ENCODE data around the gene C18orf32.
"Not testable (repeated sequence)": the region's sequence is repeated elsewhere in the genome, so short reads cannot be mapped to it uniquely, and the experiment has no call there.

C18orf32 gene

GRCh38 chr18:49486953-49487710 lies at the start of gene C18orf32:
Gene C18orf32, minus strand, starts transcription at chr18:49487234. Its CDS starts 3,486 bp downstream, at chr18:49483748.
- DNase-seq (ENCODE audit: low read depth) = peak; percentile 90

DNA sequence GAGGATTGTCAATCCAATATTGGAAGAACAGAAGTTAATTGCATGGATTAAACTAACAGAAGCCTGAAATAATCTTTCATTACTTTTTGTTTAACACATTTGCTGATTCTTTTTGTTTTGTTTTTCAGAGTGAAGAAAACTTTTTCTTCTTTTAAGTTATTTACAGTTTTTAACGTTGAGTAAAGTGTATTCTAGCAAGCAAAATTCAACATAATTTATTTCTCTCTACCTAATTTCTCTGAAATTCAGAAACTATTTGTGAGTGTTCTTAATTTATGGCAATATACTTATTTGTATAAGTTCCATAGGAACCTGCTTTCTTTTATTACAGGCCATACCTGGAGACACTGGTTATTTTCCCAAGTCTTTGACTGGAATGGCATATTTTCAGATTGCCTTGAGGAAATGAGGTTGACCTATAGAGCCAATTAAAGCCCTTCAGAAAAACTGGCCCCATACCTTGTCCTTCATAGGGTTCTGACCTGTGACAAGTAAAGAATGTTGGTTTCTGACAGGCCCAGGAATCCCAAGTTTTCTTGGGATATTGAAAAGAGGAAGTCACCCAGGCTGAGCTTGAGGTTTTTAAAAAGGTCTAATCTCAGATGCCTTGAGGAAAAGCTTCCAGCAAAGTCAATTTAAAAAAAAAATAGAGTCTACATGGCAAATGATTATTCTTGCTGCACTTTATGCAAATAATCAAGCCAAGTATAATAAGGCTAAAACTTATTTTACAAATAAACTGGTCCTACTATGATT lies 48.0 kb upstream of the C18orf32 start:
- no peak for DNase-seq (ENCODE audit: low read depth)

DNA sequence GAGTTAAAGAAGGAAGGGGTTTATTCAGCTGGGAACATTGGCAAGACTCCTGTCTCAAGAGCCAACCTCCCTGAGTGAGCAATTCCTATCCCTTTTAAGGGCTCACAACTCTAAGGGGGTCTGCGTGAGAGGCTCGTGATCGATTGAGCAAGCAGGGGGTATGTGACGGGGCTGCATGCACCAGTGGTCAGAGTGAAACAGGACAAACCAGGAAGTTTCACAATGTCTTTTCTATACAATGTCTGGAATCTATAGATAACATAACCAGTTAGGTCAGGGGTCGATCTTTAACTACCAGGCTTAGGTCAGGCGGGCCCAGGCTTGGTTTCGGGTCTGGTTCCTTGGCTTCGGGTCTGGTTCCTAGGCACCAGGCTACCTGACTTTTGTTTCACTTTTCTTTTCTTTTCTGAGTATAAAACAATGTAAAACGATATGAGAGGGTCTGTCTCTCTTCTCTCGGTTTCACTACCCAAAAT lies 44.7 kb upstream of the C18orf32 start:
- DNase-seq (ENCODE audit: low read depth) = no peak

GRCh38 chr18:49529596-49529995 lies 42.6 kb upstream of the C18orf32 start:
- no peak for DNase-seq (ENCODE audit: low read depth)

DNA sequence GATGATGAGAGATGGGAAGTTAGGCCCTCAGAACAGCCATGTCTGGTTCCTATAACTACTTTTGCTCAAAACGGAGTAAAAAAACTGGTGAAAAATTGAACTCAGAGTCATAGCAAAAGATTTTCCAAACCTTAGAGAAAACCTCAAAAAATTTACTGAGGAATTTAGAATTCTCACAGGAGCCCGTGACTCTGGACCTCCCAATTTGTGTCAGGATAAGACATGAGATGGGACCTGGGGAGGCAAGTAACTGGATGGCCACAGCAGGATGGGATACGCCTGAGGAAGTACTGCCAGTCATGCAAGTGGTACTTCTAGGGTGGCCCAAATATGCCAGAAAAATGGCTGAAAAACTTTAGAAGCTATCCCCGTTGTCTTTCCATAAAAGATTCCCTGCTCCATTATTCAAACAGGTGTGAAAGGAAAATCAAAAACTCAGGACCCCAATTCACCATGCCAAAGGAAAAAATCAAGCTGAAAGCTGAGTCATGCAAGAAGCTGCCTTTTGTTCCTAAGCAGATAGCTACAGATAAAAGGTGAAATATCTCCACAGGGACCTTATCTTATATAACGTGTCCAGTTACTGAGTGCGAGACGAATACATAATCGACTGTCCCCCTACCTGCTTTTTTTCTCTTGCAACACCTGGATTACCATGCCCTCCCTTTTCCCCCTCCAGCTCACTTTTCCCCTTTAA lies 40.7 kb upstream of the C18orf32 start:
- DNase-seq (ENCODE audit: low read depth) = no peak

DNA sequence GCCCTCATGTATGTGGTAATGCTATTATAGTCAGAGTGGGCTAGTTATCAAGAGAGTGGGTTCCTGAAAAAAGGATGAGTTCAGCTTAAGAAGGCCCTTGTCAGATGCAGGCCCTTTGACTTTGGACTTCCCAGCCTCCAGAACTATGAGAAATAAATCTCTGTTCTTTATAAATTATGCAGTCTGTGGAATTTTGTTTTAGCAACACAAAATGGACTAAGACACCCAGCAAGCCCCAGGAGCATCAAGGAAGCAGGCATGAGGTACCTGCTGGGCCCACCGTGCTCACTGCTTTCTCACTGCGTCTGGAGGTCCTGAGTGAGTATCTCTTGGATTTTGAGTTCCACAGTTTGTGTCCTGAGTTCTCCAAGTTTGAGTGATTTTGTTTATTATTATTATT lies 38.9 kb upstream of the C18orf32 start:
- no peak for DNase-seq (ENCODE audit: low read depth)

DNA sequence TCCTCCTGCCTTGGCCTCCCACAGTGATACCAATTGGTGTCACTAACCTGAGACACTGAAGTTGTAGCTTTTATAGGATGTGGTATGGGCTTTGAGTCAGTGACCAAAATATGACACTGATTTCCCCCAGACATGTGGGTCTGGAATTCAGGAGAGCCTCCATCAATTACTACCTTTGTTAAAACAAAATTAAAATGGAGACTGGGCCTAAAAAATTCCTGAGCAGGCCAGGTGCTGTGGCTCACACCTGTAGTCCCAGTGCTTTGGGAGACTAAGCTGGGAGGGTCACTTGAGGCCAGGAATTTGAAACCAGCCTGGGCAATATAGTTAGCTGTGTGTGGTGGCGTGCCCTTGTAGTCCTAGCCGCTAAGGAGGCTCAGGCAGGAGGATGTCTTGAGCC lies 37.9 kb upstream of the C18orf32 start:
- DNase-seq (ENCODE audit: low read depth) = no peak

- DNase-seq (ENCODE audit: low read depth) = no peak
Measured at GRCh38 chr18:49524349-49524748, 37.3 kb upstream of the C18orf32 start.

- not testable (repeated sequence) for DNase-seq (ENCODE audit: low read depth)
Measured at GRCh38 chr18:49523580-49524093, 36.6 kb upstream of the C18orf32 start.

- no peak for DNase-seq (ENCODE audit: low read depth)
Measured at GRCh38 chr18:49521216-49521835, 34.3 kb upstream of the C18orf32 start.

DNA sequence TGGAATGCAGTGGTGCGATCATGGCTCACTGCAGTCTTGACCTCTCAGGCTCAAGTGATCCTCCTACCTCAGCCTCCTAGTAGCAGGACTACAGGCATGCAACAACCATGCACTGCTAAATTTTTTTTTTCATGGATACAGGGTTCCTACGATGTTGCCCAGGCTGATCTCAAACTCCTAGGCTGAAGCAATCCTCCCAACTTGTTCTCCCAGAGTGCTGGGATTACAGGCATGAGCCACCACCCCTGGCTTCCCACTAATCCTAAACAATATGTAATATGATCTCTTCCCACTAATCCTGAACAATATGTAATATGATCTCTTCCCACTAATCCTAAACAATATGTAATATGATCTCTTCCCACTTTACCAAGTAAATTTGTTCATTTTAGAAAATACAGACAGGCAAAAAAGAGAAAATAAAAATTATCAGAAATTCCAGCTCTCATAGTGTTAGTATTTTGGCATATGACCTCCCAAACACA lies 33.7 kb upstream of the C18orf32 start:
- no peak for DNase-seq (ENCODE audit: low read depth)

DNA sequence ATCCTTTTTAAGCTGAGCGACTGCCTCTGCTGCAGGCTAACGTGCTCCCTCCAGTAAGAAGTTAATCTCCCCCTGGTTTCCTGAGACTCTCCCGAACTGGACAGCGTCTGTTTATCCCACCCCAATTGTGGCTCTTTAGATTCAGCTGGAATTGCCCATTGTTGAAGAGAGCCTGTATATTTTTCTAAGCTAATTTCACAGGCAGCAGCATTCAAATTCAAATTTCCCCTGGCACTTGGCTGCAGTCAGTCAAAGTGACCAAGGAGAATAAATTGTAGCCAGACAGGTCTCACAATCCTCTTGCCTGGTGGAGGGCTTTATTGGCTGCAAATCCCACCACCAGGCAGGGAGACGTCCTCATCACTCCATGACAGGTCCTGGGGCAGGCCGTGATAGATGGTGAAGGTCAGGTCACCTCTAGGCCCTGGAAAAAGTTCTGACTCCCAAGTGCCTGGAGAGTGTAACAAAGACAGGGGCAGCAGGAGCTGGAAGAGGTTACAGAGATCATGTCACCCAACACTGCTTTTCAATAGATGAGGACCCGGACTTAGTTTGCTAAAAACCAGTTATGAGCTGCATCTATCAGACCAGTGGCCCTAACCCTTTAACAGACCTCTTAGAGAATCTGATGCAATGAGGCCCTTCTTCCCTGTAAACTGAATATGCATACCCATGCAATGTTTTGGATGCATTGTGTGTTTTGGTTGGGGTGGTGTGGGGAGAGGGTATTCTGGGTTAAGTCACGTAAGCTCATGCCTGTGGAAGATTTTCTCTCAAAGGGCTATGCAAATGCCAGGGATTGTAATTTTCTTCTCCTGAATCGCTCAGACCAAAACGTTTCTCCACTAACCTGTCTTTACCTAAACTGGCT lies 32.3 kb upstream of the C18orf32 start:
- DNase-seq (ENCODE audit: low read depth) = no peak

- DNase-seq (ENCODE audit: low read depth) = no peak
Measured at GRCh38 chr18:49517483-49517882, 30.4 kb upstream of the C18orf32 start.

DNA sequence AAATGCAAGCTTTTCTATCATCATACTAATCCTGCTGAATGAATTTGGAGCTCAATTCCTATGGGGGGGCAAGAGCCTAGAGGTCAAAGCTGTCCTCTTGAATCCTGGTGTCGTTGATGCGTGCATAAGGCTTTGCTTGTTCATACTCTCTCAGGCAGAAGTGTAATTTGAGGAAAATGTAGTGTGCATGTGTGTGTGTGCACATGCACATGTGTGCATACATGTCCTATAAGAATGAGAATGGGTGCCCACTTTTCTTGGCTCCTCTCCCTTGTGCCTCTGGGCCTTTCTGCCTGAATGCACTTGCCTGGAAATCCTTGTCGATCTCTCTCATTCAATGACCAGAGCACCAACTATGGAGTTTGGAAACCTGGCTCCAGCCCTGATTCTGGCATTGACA lies 28.5 kb upstream of the C18orf32 start:
- DNase-seq (ENCODE audit: low read depth) = no peak

DNA sequence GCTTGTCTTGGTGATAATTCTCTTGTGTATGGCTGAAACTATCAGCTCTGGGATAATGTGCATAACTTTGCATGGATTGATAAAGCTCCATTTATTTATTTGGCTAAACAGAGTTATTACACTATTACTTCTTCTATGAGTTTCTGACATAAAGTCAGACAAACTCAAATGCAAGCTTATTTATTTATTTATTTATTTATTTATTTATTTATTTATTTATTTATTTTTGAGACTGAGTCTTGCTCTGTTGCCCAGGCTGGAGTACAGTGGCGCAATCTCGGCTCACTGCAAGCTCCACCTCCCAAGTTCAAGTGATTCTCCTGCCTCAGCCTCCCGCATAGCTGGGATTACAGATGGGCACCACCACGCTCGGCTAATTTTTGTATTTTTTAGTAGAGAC lies 28.0 kb upstream of the C18orf32 start:
- DNase-seq (ENCODE audit: low read depth) = not testable (repeated sequence)

DNA sequence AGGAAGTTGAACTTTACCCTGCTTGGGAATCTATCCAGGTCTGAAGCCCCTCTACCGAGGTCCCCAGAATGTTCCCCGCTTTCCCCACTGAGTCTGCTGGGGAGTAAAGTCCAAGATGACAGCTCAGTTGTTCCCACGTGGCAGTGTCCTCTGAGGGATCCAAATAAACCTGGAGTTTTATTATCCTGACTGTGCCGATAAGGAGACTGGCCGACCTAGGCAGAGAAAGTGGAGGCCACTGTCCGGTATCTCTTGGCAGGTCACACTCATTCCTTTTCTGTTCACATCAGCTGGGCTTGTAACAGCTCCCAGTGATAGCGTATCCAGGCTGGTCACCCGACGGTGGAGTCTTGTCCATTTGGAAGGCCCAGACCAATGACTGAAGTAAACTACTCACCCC lies 27.5 kb upstream of the C18orf32 start:
- DNase-seq (ENCODE audit: low read depth) = no peak

- not testable (repeated sequence) for DNase-seq (ENCODE audit: low read depth)
Measured at GRCh38 chr18:49512876-49513275, 25.8 kb upstream of the C18orf32 start.

- DNase-seq (ENCODE audit: low read depth) = peak; percentile 13
Measured at GRCh38 chr18:49510393-49511115, 23.5 kb upstream of the C18orf32 start.

DNA sequence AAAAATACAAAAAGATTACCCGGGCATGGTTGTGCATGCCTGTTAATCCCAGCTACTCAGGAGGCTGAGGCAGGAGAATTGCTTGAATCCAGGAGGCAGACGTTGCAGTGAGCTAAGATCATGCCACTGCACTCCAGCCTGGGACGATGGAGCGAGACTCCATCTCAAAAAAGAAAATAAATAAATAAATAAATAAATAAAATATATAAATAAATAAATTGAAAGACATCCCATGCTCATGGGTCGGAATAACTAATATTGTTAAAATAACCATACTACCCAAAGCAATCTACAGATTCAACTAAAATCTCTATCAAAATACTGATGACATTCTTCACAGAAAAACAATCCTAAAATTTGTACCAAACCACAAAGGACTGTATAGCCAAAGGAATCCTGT lies 19.4 kb upstream of the C18orf32 start:
- not testable (repeated sequence) for DNase-seq (ENCODE audit: low read depth)

- no peak for DNase-seq (ENCODE audit: low read depth)
Measured at GRCh38 chr18:49503931-49504330, 16.9 kb upstream of the C18orf32 start.

All from stimulated activated CD8-positive, alpha-beta memory T cell treated with anti-CD3 and anti-CD28 coated beads, Interleukin-12 subunit alpha, Interleukin-12 subunit beta, amount 100 ng/mL, for 4 hours (primary cell).